Neural cell (in vitro differentiated cells): ENCODE data around the gene ABT1. TPM values are rescaled to one million over a fixed set of nuclear protein-coding genes. Genes with fewer than 3 reads are reported as not detected.

Source experiments
- H2AFZ ChIP-seq: fragments of 200-600, 300-800 bp; sonication (generic), shearing (Covaris generic); 2 replicates; pipeline ENCODE4 v1.6.0; 2014; ENCODE audit warnings: low read depth, mild to moderate bottlenecking, antibody characterized with exemption, low read length, moderate library complexity
- H3F3A ChIP-seq: fragments of 200-600 bp; shearing (Covaris generic); 2 replicates; pipeline ENCODE4 v1.6.1; 2016; ENCODE audit warnings: mild to moderate bottlenecking, moderate library complexity, mixed read lengths, antibody characterized with exemption, low read length; ENCODE audit not compliant: insufficient read depth, poor library complexity, severe bottlenecking
- H3K27ac ChIP-seq: fragments of 200-600, 300-800 bp; sonication (generic), shearing (Covaris generic); 2 replicates; pipeline ENCODE4 v1.5.1; 2014; ENCODE audit warnings: mild to moderate bottlenecking, low read length, moderate library complexity
- H3K27me3 ChIP-seq: fragments of 300-800, 200-600 bp; sonication (generic), shearing (Covaris generic); 2 replicates; pipeline ENCODE4 v1.6.0; 2014; ENCODE audit warnings: mild to moderate bottlenecking, low read depth, low read length, moderate library complexity; ENCODE audit not compliant: insufficient read depth
- H3K36me3 ChIP-seq: fragments of 300-800, 200-600 bp; sonication (generic), shearing (Covaris generic); 2 replicates; pipeline ENCODE4 v1.5.1; 2014; ENCODE audit warnings: mild to moderate bottlenecking, antibody characterized with exemption, low read length, moderate library complexity; ENCODE audit not compliant: insufficient read depth
- H3K4me2 ChIP-seq: fragments of 300-800, 200-600 bp; sonication (generic), shearing (Covaris generic); 2 replicates; pipeline ENCODE4 v1.6.0; 2014; ENCODE audit warnings: mild to moderate bottlenecking, low read length
- H3K4me3 ChIP-seq: fragments of 300-800, 200-600 bp; sonication (generic), shearing (Covaris generic); 2 replicates; pipeline ENCODE4 v1.5.1; 2014; ENCODE audit warnings: mild to moderate bottlenecking, low read length, moderate library complexity
- H3K79me2 ChIP-seq: fragments of 200-600 bp; shearing (Covaris generic); replicated peaks from 2 replicates; pipeline ENCODE4 v1.6.0; 2014; ENCODE audit warnings: mild to moderate bottlenecking, low read length, moderate library complexity; ENCODE audit not compliant: insufficient read depth
- H3K9ac ChIP-seq: fragments of 300-800, 200-600 bp; sonication (generic), shearing (Covaris generic); 2 replicates; pipeline ENCODE4 v1.6.1; 2016; ENCODE audit warnings: mild to moderate bottlenecking, low read length, mixed read lengths
- H3K9me2 ChIP-seq: fragments of 200-600 bp; shearing (Covaris generic); 2 replicates; pipeline ENCODE4 v1.6.1; 2016; ENCODE audit warnings: mild to moderate bottlenecking, low read length, mixed read lengths; ENCODE audit not compliant: insufficient read depth
- H3K9me3 ChIP-seq: fragments of 200-600, 300-800 bp; sonication (generic), shearing (Covaris generic); 2 replicates; pipeline ENCODE4 v1.6.1; 2016; ENCODE audit warnings: mild to moderate bottlenecking, mixed run types, low read length, moderate library complexity, mixed read lengths
- H4K20me1 ChIP-seq: fragments of 200-600 bp; shearing (Covaris generic); 2 replicates; pipeline ENCODE4 v1.6.1; 2016; ENCODE audit warnings: mild to moderate bottlenecking, mixed run types; ENCODE audit not compliant: insufficient read depth
- CTCF ChIP-seq: fragments of 450-650 bp; IDR thresholded peaks from 2 replicates; pipeline ENCODE4 v1.5.1; 2014; ENCODE audit warnings: antibody characterized with exemption, mild to moderate bottlenecking, moderate library complexity; ENCODE audit not compliant: poor library complexity, severe bottlenecking
- EP300 ChIP-seq: fragments of 450-650 bp; conservative IDR thresholded peaks from 2 replicates; pipeline ENCODE4 v1.6.1; 2014; ENCODE audit warnings: antibody characterized with exemption, mild to moderate bottlenecking, moderate library complexity; ENCODE audit not compliant: poor library complexity, severe bottlenecking
- EZH2 ChIP-seq: fragments of 200-600, 300-800 bp; shearing (Covaris generic), sonication (generic); IDR thresholded peaks from 2 replicates; pipeline ENCODE4 v1.6.1; 2014; ENCODE audit warnings: antibody characterized with exemption, low read length, borderline replicate concordance, mild to moderate bottlenecking; ENCODE audit not compliant: insufficient read depth, poor library complexity, severe bottlenecking
- MXI1 ChIP-seq: fragments of 450-650 bp; conservative IDR thresholded peaks from 2 replicates; pipeline ENCODE4 v1.6.1; 2014; ENCODE audit warnings: antibody characterized with exemption, mild to moderate bottlenecking; ENCODE audit not compliant: poor library complexity, severe bottlenecking
- POLR2AphosphoS5 ChIP-seq: IDR thresholded peaks from 2 replicates; pipeline ENCODE4 v1.6.1; 2012
- RAD21 ChIP-seq: fragments of 450-650 bp; conservative IDR thresholded peaks from 2 replicates; pipeline ENCODE4 v1.6.1; 2014; ENCODE audit warnings: antibody characterized with exemption, mild to moderate bottlenecking, moderate library complexity
- SMC3 ChIP-seq: fragments of 450-650 bp; conservative IDR thresholded peaks from 2 replicates; pipeline ENCODE4 v1.6.1; 2014; ENCODE audit warnings: antibody characterized with exemption, mild to moderate bottlenecking, moderate library complexity; ENCODE audit not compliant: poor library complexity
- TAF1 ChIP-seq: IDR thresholded peaks from 2 replicates; pipeline ENCODE4 v1.6.1; 2012; ENCODE audit warnings: low read depth
- polyA plus RNA-seq: library from polyadenylated mRNA; depleted of rRNA; stranded (reverse); fragments of >200 nt; gene quantifications from 2 replicates; pipeline ENCODE4 v1.2.3, GENCODE V29; 2014
- TF ChIP-seq, protein P1 (sequence below): IDR thresholded peaks from 2 replicates; pipeline ENCODE4 v1.6.1; 2012; ENCODE audit warnings: borderline replicate concordance

ABT1 gene
- polyA plus RNA-seq, 1 donor from 2014 or later, result 26.1 TPM

GRCh38 chr6:26563488-26563887 lies 33.3 kb upstream of the ABT1 start:
- Histone ChIP-seq H3K4me2 (no peak overlapping the region), H4K20me1 (no peaks in the 10 kb centered on the region), H3K79me2 (no peaks in the 10 kb centered on the region), H3K36me3 (no peaks in the 10 kb centered on the region), H3K27me3 (no peaks in the 10 kb centered on the region), H3K4me3 (no peak overlapping the region), H3K9me3 (no peaks in the 10 kb centered on the region), H3K9ac (no peak overlapping the region), H3K9me2 (no peaks in the 10 kb centered on the region), H3K27ac (no peak overlapping the region), H2AFZ (no peak overlapping the region), H3F3A (no peaks in the 10 kb centered on the region)
- no peak for TF ChIP-seq MXI1
- no peak for TF ChIP-seq SMC3
- TF ChIP-seq RAD21, result no peak
- no peak for TF ChIP-seq POLR2AphosphoS5
- TF ChIP-seq, protein P1, sequence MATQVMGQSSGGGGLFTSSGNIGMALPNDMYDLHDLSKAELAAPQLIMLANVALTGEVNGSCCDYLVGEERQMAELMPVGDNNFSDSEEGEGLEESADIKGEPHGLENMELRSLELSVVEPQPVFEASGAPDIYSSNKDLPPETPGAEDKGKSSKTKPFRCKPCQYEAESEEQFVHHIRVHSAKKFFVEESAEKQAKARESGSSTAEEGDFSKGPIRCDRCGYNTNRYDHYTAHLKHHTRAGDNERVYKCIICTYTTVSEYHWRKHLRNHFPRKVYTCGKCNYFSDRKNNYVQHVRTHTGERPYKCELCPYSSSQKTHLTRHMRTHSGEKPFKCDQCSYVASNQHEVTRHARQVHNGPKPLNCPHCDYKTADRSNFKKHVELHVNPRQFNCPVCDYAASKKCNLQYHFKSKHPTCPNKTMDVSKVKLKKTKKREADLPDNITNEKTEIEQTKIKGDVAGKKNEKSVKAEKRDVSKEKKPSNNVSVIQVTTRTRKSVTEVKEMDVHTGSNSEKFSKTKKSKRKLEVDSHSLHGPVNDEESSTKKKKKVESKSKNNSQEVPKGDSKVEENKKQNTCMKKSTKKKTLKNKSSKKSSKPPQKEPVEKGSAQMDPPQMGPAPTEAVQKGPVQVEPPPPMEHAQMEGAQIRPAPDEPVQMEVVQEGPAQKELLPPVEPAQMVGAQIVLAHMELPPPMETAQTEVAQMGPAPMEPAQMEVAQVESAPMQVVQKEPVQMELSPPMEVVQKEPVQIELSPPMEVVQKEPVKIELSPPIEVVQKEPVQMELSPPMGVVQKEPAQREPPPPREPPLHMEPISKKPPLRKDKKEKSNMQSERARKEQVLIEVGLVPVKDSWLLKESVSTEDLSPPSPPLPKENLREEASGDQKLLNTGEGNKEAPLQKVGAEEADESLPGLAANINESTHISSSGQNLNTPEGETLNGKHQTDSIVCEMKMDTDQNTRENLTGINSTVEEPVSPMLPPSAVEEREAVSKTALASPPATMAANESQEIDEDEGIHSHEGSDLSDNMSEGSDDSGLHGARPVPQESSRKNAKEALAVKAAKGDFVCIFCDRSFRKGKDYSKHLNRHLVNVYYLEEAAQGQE, result no peak
- no peak for TF ChIP-seq EP300
- no peak for TF ChIP-seq EZH2
- no peak for TF ChIP-seq TAF1
- no peak for TF ChIP-seq CTCF

GRCh38 chr6:26568601-26569432 lies 27.9 kb upstream of the ABT1 start:
- no peak overlapping the region for H3K4me2 ChIP-seq
- peaks cover 6% of the 10 kb centered on the region for H3F3A ChIP-seq
- H3K27ac ChIP-seq, result peak overlapping the region; percentile 5
- H3K9me3 ChIP-seq, result no peaks in the 10 kb centered on the region
- no peaks in the 10 kb centered on the region for H3K36me3 ChIP-seq
- TF ChIP-seq EP300 (peak; percentile 30), POLR2AphosphoS5 (peak; percentile 9), MXI1 (no peak), TAF1 (no peak), CTCF (no peak)
- TF ChIP-seq, protein P1, result no peak
- H3K4me3 ChIP-seq, result peak overlapping the region; percentile 83
- H4K20me1 ChIP-seq, result no peaks in the 10 kb centered on the region
- no peaks in the 10 kb centered on the region for H3K9me2 ChIP-seq
- no peaks in the 10 kb centered on the region for H3K27me3 ChIP-seq
- peak overlapping the region; percentile 59 for H3K9ac ChIP-seq
- peak overlapping the region; percentile 73 for H2AFZ ChIP-seq
- no peaks in the 10 kb centered on the region for H3K79me2 ChIP-seq
